ENCODE measurements around the gene MRPS6.
A peak's percentile ranks its signal among the peaks of the same experiment; 100 is the strongest.

MRPS6 gene

GRCh38 chr21:34113842-34114241 lies 40.5 kb downstream of the MRPS6 start:
- no peak for TF ChIP-seq CTCF (conservative IDR thresholded peaks at IDR 0.05)
- peak overlapping the region; percentile 76 for H3K27ac ChIP-seq

- H3K27ac ChIP-seq = no peak overlapping the region; the same call in 1 of the 2 replicates
- TF ChIP-seq CTCF (conservative IDR thresholded peaks at IDR 0.05) = no peak
These were observed 41.8 kb downstream of the MRPS6 start for GRCh38 chr21:34115160-34115559.

- no peak overlapping the region for H3K27ac ChIP-seq
- TF ChIP-seq CTCF (conservative IDR thresholded peaks at IDR 0.05) = no peak
These were observed 43.2 kb downstream of the MRPS6 start for GRCh38 chr21:34116569-34116968.

- no peak overlapping the region for H3K27ac ChIP-seq
- TF ChIP-seq CTCF (conservative IDR thresholded peaks at IDR 0.05) = no peak
These were observed 47.5 kb downstream of the MRPS6 start for GRCh38 chr21:34120867-34121266.

- H3K27ac ChIP-seq = no peak overlapping the region
- no peak for TF ChIP-seq CTCF (conservative IDR thresholded peaks at IDR 0.05)
These were observed 48.7 kb downstream of the MRPS6 start for GRCh38 chr21:34122047-34122446.

GRCh38 chr21:34123609-34124008 lies 50.2 kb downstream of the MRPS6 start:
- no peak overlapping the region for H3K27ac ChIP-seq
- TF ChIP-seq CTCF (conservative IDR thresholded peaks at IDR 0.05) = no peak

GRCh38 chr21:34126269-34126668 lies 52.9 kb downstream of the MRPS6 start:
- H3K27ac ChIP-seq = no peak overlapping the region
- TF ChIP-seq CTCF (conservative IDR thresholded peaks at IDR 0.05) = no peak

- H3K27ac ChIP-seq = peak overlapping the region; percentile 84; the same call in 1 of the 2 replicates
- TF ChIP-seq CTCF (conservative IDR thresholded peaks at IDR 0.05) = no peak
These were observed 53.3 kb downstream of the MRPS6 start for GRCh38 chr21:34126691-34127090.

All from VCaP (cell line).